ENCODE data around the gene TFR2. TPM values are rescaled to one million over a fixed set of nuclear protein-coding genes. Genes with fewer than 3 reads are reported as not detected.

Gene TFR2
- total RNA-seq, 1 experiment from 2014 or later = not detected

DNA sequence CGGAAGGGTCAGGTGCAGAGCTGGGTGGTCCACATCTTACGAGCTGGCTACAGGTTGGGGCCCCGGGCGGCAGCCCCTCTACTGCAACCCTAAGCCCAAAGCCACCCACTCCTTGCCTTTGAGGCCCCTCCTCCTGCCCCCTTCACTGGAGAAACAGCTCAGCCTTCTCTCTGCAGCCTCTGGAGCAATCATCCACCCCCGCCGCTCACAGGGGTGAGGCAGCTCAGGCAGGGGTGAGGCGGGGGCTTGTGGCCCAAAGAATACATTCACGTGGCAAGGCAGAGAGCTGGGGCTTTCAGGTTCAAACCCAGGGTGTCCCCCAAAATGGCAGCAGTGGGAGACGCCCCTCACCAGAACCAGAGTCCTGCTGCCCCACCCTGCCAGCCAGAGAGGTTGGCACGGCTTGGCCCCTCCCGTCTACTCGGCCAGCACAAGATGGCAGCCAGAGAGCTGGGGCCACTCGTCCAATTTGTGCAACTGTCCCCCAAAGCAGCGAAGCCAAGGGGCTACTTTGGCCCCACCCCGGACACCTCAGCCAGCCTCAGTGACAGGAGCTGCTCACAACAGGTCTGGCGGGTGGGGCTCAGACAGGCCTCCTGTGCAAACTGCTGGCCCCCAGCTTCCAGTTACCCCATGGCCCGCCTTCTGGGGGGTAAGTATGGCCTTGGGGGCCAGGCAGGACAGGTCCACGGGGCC, 39.4 kb upstream of the TFR2 start:
- ChIA-PET CTCF (interaction anchor here (0.6 to 10.0 kb wide), 5 partner anchors 11 to 120 kb away, joined by 3 to 103 read pairs (median 3); no protein-coding TSS in a partner anchor), POLR2A (interaction anchor here (0.6 to 3.7 kb wide), 8 partner anchors 11 to 255 kb away, joined by 3 to 24 read pairs (median 4); partner anchors contain the start of genes FBXO24, GIGYF1, LRCH4 and MOSPD3)
- no peak for DNase-seq (ENCODE audit: unreplicated experiment)
- no peak for TF ChIP-seq CTCF (IDR thresholded peaks at IDR 0.05; ENCODE audit: unreplicated experiment)
- H3K4me1 Mint-ChIP-seq (ENCODE audit: insufficient read depth, unreplicated experiment) = peaks cover 12% of the 10 kb centered on the region
- peaks cover 62% of the 10 kb centered on the region for H3K36me3 Mint-ChIP-seq (ENCODE audit: insufficient read depth, unreplicated experiment)
- no peaks in the 10 kb centered on the region for H3K9me3 Mint-ChIP-seq (ENCODE audit: unreplicated experiment)
- no TSS peak for BruUV-seq (replicated peaks)
- peak overlapping the region; percentile 51 for H3K27ac Mint-ChIP-seq (ENCODE audit: low read depth, unreplicated experiment)
- no peaks in the 10 kb centered on the region for H3K27me3 Mint-ChIP-seq (ENCODE audit: insufficient read depth, unreplicated experiment)
- intact Hi-C loops (cut with micrococcal nuclease) = no loop called here
- H3K4me3 Mint-ChIP-seq (ENCODE audit: unreplicated experiment) = no peak overlapping the region

- Mint-ChIP-seq H3K27ac (ENCODE audit: low read depth, unreplicated experiment) (peak overlapping the region; percentile 51), H3K4me3 (ENCODE audit: unreplicated experiment) (no peak overlapping the region), H3K36me3 (ENCODE audit: insufficient read depth, unreplicated experiment) (peaks cover 55% of the 10 kb centered on the region), H3K27me3 (ENCODE audit: insufficient read depth, unreplicated experiment) (no peaks in the 10 kb centered on the region), H3K4me1 (ENCODE audit: insufficient read depth, unreplicated experiment) (peaks cover 12% of the 10 kb centered on the region), H3K9me3 (ENCODE audit: unreplicated experiment) (no peaks in the 10 kb centered on the region)
- no peak for TF ChIP-seq CTCF (IDR thresholded peaks at IDR 0.05; ENCODE audit: unreplicated experiment)
- no TSS peak for BruUV-seq (replicated peaks)
- CTCF ChIA-PET = interaction anchor here (0.5 to 10.0 kb wide), 6 partner anchors 11 to 195 kb away, joined by 3 to 103 read pairs (median 3); partner anchors contain the start of gene SRRT
- POLR2A ChIA-PET = interaction anchor here (0.6 to 3.7 kb wide), 10 partner anchors 10 to 255 kb away, joined by 3 to 24 read pairs (median 4); partner anchors contain the start of genes FBXO24, GIGYF1, LRCH4 and MOSPD3
- DNase-seq (ENCODE audit: unreplicated experiment) = peak; percentile 78
- intact Hi-C loops (cut with micrococcal nuclease) = no loop called here
Observed at GRCh38 chr7:100679927-100680575, 38.7 kb upstream of the TFR2 start.

DNA sequence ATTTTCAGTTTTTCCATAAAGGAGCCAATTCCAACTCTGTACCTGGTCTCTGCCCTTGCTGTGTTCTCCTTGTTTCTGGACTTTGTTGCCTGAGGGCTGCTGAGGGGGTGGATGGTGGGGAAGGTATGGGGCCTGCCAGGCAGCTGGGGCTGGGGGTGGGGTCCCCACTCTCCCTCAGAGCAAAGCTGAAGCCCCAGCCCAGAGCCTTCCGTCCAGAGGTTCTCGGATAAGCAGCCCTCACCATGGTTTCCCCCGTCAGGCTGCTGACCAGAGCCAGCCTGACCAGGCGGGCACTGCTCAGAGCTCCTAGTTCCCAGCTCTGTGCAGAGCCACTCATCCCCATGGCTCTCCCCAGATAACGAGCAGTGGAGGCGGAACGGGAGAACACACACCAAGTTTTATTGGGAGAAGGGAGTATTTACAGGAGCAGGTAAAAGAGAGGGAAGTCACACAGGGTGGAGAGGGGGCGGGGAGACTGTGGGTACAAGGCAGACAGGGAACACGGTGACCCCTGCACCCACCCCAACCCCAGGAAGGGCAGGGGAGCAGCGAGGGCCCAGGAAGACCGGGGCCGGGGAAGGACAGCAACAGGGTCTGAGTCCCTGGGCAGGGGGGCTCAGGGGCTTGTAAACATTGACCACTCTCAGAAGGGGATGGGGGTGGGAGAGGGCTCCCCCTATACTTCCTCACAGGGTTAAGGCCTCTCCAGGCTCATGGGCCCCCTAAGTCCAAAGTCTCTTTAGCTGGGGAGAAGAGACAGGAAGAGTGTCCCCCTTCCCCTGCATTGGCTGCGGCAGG, 38.0 kb upstream of the TFR2 start:
- H3K4me1 Mint-ChIP-seq (ENCODE audit: insufficient read depth, unreplicated experiment) = peaks cover 12% of the 10 kb centered on the region
- H3K27me3 Mint-ChIP-seq (ENCODE audit: insufficient read depth, unreplicated experiment) = no peaks in the 10 kb centered on the region
- ChIA-PET POLR2A (interaction anchor here (0.7 to 1.1 kb wide), 5 partner anchors 17 to 211 kb away, joined by 3 to 4 read pairs (median 3); partner anchors contain the start of genes MOSPD3, POP7 and UFSP1), CTCF (interaction anchor here (0.6 to 10.0 kb wide), 4 partner anchors 12 to 196 kb away, joined by 3 to 103 read pairs (median 4); partner anchors contain the start of gene SRRT)
- intact Hi-C loops (cut with micrococcal nuclease) = no loop called here
- TSS peak; percentile 25 for BruUV-seq (replicated peaks)
- TF ChIP-seq CTCF (IDR thresholded peaks at IDR 0.05; ENCODE audit: unreplicated experiment) = no peak
- no peaks in the 10 kb centered on the region for H3K9me3 Mint-ChIP-seq (ENCODE audit: unreplicated experiment)
- H3K27ac Mint-ChIP-seq (ENCODE audit: low read depth, unreplicated experiment) = no peak overlapping the region
- DNase-seq (ENCODE audit: unreplicated experiment) = no peak
- no peak overlapping the region for H3K4me3 Mint-ChIP-seq (ENCODE audit: unreplicated experiment)
- H3K36me3 Mint-ChIP-seq (ENCODE audit: insufficient read depth, unreplicated experiment) = peaks cover 48% of the 10 kb centered on the region

Data from MCF 10A (cell line).